ENCODE measurements around the gene SNAPC3. TPM values are rescaled to one million over a fixed set of nuclear protein-coding genes. Genes with fewer than 3 reads are reported as not detected.

SNAPC3 gene
- total RNA-seq, 1 experiment from 2014 or later: 26.2 TPM

DNA sequence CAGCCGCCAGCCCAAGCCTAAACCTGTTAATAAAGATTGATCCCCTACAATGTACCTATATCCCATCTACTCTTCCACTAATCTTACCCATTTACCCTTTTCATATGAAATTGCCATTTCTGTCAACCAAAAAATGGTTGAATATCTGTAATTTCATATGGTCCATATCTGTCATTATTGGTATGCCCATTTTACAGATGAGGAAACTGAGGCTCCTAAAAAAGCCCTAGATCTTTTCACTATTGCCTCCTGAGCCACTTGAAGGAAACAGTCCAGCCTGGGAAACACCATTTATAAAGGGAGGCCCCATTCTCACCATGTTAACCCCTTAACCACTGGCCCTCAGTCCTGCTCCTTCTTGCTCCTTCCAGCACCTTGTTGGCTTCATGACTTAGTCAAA lies 41.2 kb upstream of the SNAPC3 start:
- ChIA-PET CTCF (no interaction called here), POLR2A (ENCODE audit: low non-redundant PET) (no interaction called here)
- intact Hi-C loops (cut with micrococcal nuclease; ENCODE audit: unreplicated experiment): no loop called here
- Histone ChIP-seq H3K36me3 (ENCODE audit: insufficient read depth, low read length, poor library complexity, severe bottlenecking) (no peaks in the 10 kb centered on the region), H3K4me1 (ENCODE audit: insufficient read depth, low read length, poor library complexity, severe bottlenecking) (no peaks in the 10 kb centered on the region), H3K9me3 (ENCODE audit: low read depth, low read length, poor library complexity, severe bottlenecking) (no peaks in the 10 kb centered on the region), H3K27me3 (replicated peaks; ENCODE audit: insufficient read depth, low read depth, low read length, poor library complexity) (no peaks in the 10 kb centered on the region), H3K27ac (ENCODE audit: low read depth, low read length, poor library complexity, severe bottlenecking) (no peak overlapping the region), H3K4me3 (ENCODE audit: low read depth, low read length, poor library complexity, severe bottlenecking) (no peak overlapping the region)
- BruUV-seq (replicated peaks): no TSS peak
- no peak for DNase-seq (ENCODE audit: low spot score)
- TF ChIP-seq, protein P1, sequence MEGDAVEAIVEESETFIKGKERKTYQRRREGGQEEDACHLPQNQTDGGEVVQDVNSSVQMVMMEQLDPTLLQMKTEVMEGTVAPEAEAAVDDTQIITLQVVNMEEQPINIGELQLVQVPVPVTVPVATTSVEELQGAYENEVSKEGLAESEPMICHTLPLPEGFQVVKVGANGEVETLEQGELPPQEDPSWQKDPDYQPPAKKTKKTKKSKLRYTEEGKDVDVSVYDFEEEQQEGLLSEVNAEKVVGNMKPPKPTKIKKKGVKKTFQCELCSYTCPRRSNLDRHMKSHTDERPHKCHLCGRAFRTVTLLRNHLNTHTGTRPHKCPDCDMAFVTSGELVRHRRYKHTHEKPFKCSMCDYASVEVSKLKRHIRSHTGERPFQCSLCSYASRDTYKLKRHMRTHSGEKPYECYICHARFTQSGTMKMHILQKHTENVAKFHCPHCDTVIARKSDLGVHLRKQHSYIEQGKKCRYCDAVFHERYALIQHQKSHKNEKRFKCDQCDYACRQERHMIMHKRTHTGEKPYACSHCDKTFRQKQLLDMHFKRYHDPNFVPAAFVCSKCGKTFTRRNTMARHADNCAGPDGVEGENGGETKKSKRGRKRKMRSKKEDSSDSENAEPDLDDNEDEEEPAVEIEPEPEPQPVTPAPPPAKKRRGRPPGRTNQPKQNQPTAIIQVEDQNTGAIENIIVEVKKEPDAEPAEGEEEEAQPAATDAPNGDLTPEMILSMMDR (conservative IDR thresholded peaks at IDR 0.05; ENCODE audit: low read depth, low read length): no peak
- TF ChIP-seq EZH2 (IDR thresholded peaks at IDR 0.05; ENCODE audit: borderline replicate concordance, low read depth, low read length, poor library complexity, severe bottlenecking): no peak

DNA sequence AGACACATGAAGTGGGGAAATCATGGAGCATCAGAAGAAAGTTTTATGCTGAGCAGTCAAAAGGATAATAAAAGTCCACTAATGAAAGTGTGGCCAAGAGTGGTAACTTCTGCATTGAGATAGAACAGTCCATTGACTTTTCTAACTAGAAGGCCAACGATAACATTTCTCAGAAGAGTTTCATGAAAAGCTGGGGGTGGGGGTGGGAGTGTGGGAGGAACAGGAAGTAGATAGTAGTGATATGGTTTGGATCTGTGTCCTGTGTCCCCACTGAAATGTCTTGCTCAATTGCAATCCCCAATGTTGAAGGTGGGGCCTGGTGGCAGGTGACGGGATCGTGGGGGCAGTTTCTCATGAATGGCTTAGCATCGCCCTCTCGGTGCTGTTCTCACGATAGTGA lies 36.2 kb upstream of the SNAPC3 start:
- TF ChIP-seq EZH2 (IDR thresholded peaks at IDR 0.05; ENCODE audit: borderline replicate concordance, low read depth, low read length, poor library complexity, severe bottlenecking): no peak
- TF ChIP-seq, protein P1 (conservative IDR thresholded peaks at IDR 0.05; ENCODE audit: low read depth, low read length): no peak
- no peaks in the 10 kb centered on the region for H3K9me3 ChIP-seq (ENCODE audit: low read depth, low read length, poor library complexity, severe bottlenecking)
- H3K36me3 ChIP-seq (ENCODE audit: insufficient read depth, low read length, poor library complexity, severe bottlenecking): no peaks in the 10 kb centered on the region
- no peaks in the 10 kb centered on the region for H3K4me1 ChIP-seq (ENCODE audit: insufficient read depth, low read length, poor library complexity, severe bottlenecking)
- CTCF ChIA-PET: no interaction called here
- intact Hi-C loops (cut with micrococcal nuclease; ENCODE audit: unreplicated experiment): no loop called here
- no TSS peak for BruUV-seq (replicated peaks)
- no peak overlapping the region for H3K4me3 ChIP-seq (ENCODE audit: low read depth, low read length, poor library complexity, severe bottlenecking)
- POLR2A ChIA-PET (ENCODE audit: low non-redundant PET): no interaction called here
- H3K27ac ChIP-seq (ENCODE audit: low read depth, low read length, poor library complexity, severe bottlenecking): no peak overlapping the region
- H3K27me3 ChIP-seq (replicated peaks; ENCODE audit: insufficient read depth, low read depth, low read length, poor library complexity): no peaks in the 10 kb centered on the region
- no peak for DNase-seq (ENCODE audit: low spot score)

DNA sequence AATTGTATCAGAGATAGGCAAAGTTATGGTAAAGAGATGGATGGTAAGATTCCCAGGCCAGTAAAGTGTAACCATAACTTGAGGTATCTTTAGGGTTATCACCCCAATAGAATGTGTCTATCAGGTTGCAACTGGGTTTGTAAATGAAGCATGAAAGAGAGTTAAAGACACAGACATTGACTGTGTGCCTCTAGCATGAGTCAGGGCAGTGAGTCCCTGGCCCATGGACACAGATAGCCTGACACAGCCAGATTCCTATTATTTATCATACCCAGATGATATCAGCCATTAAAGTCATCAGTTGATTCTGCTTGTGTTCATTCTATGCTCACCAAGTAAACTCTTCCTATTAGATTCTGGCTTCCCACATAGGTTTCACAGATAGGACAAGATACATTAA lies 33.5 kb upstream of the SNAPC3 start:
- Histone ChIP-seq H3K27ac (ENCODE audit: low read depth, low read length, poor library complexity, severe bottlenecking) (no peak overlapping the region), H3K9me3 (ENCODE audit: low read depth, low read length, poor library complexity, severe bottlenecking) (no peaks in the 10 kb centered on the region), H3K4me3 (ENCODE audit: low read depth, low read length, poor library complexity, severe bottlenecking) (no peak overlapping the region), H3K27me3 (replicated peaks; ENCODE audit: insufficient read depth, low read depth, low read length, poor library complexity) (no peaks in the 10 kb centered on the region), H3K36me3 (ENCODE audit: insufficient read depth, low read length, poor library complexity, severe bottlenecking) (no peaks in the 10 kb centered on the region), H3K4me1 (ENCODE audit: insufficient read depth, low read length, poor library complexity, severe bottlenecking) (no peaks in the 10 kb centered on the region)
- no peak for DNase-seq (ENCODE audit: low spot score)
- POLR2A ChIA-PET (ENCODE audit: low non-redundant PET): no interaction called here
- intact Hi-C loops (cut with micrococcal nuclease; ENCODE audit: unreplicated experiment): no loop called here
- no TSS peak for BruUV-seq (replicated peaks)
- CTCF ChIA-PET: no interaction called here
- TF ChIP-seq, protein P1 (conservative IDR thresholded peaks at IDR 0.05; ENCODE audit: low read depth, low read length): no peak
- TF ChIP-seq EZH2 (IDR thresholded peaks at IDR 0.05; ENCODE audit: borderline replicate concordance, low read depth, low read length, poor library complexity, severe bottlenecking): no peak
